ENCODE data around the gene TRAF2.

DNA sequence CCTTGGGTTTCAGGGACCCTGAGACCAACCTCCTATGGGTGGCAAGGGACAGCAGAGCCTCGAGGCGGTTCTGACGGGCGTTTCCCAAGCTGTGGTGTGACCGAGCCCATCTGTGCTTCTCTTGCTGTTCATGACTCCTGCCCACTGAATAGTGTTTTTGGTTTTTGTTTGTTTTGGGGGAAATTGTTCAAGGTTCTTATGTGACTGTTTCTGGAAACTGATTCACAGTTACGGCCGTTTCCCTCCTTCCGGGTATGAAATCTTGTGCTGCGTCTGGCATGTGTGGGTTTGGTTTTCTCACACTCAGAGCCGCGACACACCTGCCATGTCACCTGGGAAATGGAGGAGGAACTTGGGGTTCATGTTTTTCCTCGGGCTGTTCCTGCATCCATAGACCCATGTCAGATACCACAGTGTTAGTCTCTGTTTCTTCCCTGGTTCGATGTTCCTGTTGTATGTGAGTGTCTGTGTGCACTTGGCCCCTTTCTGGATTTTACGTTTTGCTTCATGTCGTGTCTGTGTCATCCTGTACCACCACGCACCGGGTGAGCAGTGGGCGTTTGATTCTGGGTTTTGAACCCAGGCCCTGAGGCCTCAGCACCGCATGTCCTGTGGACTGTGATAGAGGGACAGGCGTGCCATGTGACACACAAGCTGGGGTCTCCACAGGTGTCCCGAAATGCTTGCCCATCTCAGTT, 29.5 kb downstream of the TRAF2 start:
- TF ChIP-seq, protein P1, sequence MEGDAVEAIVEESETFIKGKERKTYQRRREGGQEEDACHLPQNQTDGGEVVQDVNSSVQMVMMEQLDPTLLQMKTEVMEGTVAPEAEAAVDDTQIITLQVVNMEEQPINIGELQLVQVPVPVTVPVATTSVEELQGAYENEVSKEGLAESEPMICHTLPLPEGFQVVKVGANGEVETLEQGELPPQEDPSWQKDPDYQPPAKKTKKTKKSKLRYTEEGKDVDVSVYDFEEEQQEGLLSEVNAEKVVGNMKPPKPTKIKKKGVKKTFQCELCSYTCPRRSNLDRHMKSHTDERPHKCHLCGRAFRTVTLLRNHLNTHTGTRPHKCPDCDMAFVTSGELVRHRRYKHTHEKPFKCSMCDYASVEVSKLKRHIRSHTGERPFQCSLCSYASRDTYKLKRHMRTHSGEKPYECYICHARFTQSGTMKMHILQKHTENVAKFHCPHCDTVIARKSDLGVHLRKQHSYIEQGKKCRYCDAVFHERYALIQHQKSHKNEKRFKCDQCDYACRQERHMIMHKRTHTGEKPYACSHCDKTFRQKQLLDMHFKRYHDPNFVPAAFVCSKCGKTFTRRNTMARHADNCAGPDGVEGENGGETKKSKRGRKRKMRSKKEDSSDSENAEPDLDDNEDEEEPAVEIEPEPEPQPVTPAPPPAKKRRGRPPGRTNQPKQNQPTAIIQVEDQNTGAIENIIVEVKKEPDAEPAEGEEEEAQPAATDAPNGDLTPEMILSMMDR (IDR thresholded peaks at IDR 0.05; ENCODE audit: low read depth, low read length): no peak
- TF ChIP-seq POLR2A (IDR thresholded peaks at IDR 0.05; ENCODE audit: extremely low read depth, insufficient read length) (no peak), MYC (IDR thresholded peaks at IDR 0.05; ENCODE audit: low read depth, low read length) (no peak)
- TF ChIP-seq, protein P2, sequence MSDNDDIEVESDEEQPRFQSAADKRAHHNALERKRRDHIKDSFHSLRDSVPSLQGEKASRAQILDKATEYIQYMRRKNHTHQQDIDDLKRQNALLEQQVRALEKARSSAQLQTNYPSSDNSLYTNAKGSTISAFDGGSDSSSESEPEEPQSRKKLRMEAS (IDR thresholded peaks at IDR 0.05; ENCODE audit: low read depth, low read length): no peak
